ENCODE results near the gene GDA. TPM values are rescaled to one million over a fixed set of nuclear protein-coding genes. Genes with fewer than 3 reads are reported as not detected.

The GDA gene
- total RNA-seq, 1 donor from 2014 or later, result 0.22 TPM

- no peaks in the 10 kb centered on the region for H3K4me1 Mint-ChIP-seq (ENCODE audit: low read depth)
- H3K36me3 Mint-ChIP-seq (ENCODE audit: low read depth), result no peaks in the 10 kb centered on the region
- no peaks in the 10 kb centered on the region for H3K9me3 Mint-ChIP-seq (ENCODE audit: low read depth)
- H3K27ac Mint-ChIP-seq (ENCODE audit: unreplicated experiment), result no peak overlapping the region
- H3K27me3 Mint-ChIP-seq (ENCODE audit: low read depth), result no peaks in the 10 kb centered on the region
- DNase-seq (ENCODE audit: low spot score), result no peak
- H3K4me3 Mint-ChIP-seq (ENCODE audit: unreplicated experiment), result no peak overlapping the region
- TF ChIP-seq, protein P1, sequence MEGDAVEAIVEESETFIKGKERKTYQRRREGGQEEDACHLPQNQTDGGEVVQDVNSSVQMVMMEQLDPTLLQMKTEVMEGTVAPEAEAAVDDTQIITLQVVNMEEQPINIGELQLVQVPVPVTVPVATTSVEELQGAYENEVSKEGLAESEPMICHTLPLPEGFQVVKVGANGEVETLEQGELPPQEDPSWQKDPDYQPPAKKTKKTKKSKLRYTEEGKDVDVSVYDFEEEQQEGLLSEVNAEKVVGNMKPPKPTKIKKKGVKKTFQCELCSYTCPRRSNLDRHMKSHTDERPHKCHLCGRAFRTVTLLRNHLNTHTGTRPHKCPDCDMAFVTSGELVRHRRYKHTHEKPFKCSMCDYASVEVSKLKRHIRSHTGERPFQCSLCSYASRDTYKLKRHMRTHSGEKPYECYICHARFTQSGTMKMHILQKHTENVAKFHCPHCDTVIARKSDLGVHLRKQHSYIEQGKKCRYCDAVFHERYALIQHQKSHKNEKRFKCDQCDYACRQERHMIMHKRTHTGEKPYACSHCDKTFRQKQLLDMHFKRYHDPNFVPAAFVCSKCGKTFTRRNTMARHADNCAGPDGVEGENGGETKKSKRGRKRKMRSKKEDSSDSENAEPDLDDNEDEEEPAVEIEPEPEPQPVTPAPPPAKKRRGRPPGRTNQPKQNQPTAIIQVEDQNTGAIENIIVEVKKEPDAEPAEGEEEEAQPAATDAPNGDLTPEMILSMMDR (IDR thresholded peaks at IDR 0.05), result no peak
Observed at GRCh38 chr9:72127753-72128152, 21.5 kb upstream of the GDA start.

GRCh38 chr9:72128526-72128925, 20.7 kb upstream of the GDA start:
- no peaks in the 10 kb centered on the region for H3K27me3 Mint-ChIP-seq (ENCODE audit: low read depth)
- DNase-seq (ENCODE audit: low spot score), result no peak
- H3K36me3 Mint-ChIP-seq (ENCODE audit: low read depth), result no peaks in the 10 kb centered on the region
- TF ChIP-seq, protein P1 (IDR thresholded peaks at IDR 0.05), result no peak
- H3K9me3 Mint-ChIP-seq (ENCODE audit: low read depth), result no peaks in the 10 kb centered on the region
- H3K27ac Mint-ChIP-seq (ENCODE audit: unreplicated experiment), result no peak overlapping the region
- no peaks in the 10 kb centered on the region for H3K4me1 Mint-ChIP-seq (ENCODE audit: low read depth)
- H3K4me3 Mint-ChIP-seq (ENCODE audit: unreplicated experiment), result no peak overlapping the region

DNA sequence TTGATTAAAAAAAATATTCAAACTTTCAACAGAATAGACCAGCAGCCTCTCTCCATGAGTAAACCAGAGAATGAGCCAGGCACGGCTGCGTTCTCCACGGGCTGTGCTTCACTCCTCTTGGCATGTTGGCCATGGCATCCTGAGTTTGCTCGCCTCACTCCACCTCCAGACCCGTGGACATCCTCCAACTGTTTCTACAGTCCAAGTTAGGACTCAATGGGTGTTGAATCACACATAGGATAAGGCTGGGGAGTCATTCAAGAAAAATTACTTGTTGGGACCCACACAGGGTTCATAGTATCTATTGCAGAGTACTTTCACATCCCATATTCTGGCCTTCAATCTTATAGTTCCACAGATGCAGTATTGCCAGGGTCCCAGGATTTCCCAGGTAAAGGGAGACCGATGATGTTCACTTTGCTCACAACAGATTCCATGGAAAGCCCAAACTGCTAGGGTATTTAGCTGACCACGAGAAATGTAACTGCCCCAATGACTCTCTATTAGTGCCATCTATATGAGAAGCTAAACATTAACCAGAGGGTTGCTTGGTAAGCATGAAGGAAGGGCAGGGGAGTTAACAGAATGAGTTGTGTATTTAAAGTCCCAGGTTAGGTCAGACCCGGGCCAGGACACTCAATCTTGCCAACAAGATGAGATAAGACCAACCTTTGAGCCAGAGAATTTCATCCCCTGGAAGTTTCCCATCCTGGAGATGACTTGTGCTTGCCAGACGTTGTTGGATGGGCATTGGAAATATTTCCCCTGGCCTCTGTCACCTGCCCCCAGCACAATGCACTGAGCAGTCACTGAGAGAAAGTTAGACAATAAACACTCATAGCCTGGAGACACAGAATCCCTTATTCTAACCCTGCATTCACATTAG, 19.7 kb upstream of the GDA start:
- Mint-ChIP-seq H3K27me3 (ENCODE audit: low read depth) (no peaks in the 10 kb centered on the region), H3K4me1 (ENCODE audit: low read depth) (no peaks in the 10 kb centered on the region), H3K36me3 (ENCODE audit: low read depth) (no peaks in the 10 kb centered on the region), H3K27ac (ENCODE audit: unreplicated experiment) (no peak overlapping the region), H3K4me3 (ENCODE audit: unreplicated experiment) (no peak overlapping the region), H3K9me3 (ENCODE audit: low read depth) (no peaks in the 10 kb centered on the region)
- DNase-seq (ENCODE audit: low spot score), result no peak
- TF ChIP-seq, protein P1 (IDR thresholded peaks at IDR 0.05), result no peak

- TF ChIP-seq, protein P1 (IDR thresholded peaks at IDR 0.05), result no peak
- no peaks in the 10 kb centered on the region for H3K4me1 Mint-ChIP-seq (ENCODE audit: low read depth)
- no peak for DNase-seq (ENCODE audit: low spot score)
- H3K27me3 Mint-ChIP-seq (ENCODE audit: low read depth), result no peaks in the 10 kb centered on the region
- no peaks in the 10 kb centered on the region for H3K36me3 Mint-ChIP-seq (ENCODE audit: low read depth)
- H3K9me3 Mint-ChIP-seq (ENCODE audit: low read depth), result no peaks in the 10 kb centered on the region
- H3K4me3 Mint-ChIP-seq (ENCODE audit: unreplicated experiment), result no peak overlapping the region
- H3K27ac Mint-ChIP-seq (ENCODE audit: unreplicated experiment), result no peak overlapping the region
Observed at GRCh38 chr9:72130321-72130720, 18.9 kb upstream of the GDA start.

DNA sequence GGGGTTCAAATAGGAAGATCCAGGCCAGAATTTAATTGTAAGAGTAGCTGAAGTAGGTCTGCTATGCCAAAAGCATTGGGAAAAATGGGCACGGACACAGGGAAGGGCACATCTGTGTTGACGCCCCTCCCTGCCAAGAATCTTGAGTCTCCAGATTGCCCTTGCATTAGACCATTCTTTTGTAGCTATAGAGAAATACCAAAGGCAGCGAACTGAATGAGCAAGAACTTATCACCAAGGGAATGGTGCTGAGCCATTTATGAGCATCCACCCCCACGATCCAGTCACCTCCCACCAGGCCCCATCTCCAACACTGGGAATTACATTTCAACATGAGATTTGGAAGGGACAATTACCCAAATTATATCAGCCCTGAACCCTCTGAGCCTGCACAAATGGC, 18.0 kb upstream of the GDA start:
- H3K4me3 Mint-ChIP-seq (ENCODE audit: unreplicated experiment), result no peak overlapping the region
- H3K36me3 Mint-ChIP-seq (ENCODE audit: low read depth), result no peaks in the 10 kb centered on the region
- TF ChIP-seq, protein P1 (IDR thresholded peaks at IDR 0.05), result no peak
- H3K4me1 Mint-ChIP-seq (ENCODE audit: low read depth), result no peaks in the 10 kb centered on the region
- H3K27me3 Mint-ChIP-seq (ENCODE audit: low read depth), result no peaks in the 10 kb centered on the region
- DNase-seq (ENCODE audit: low spot score), result no peak
- no peak overlapping the region for H3K27ac Mint-ChIP-seq (ENCODE audit: unreplicated experiment)
- H3K9me3 Mint-ChIP-seq (ENCODE audit: low read depth), result no peaks in the 10 kb centered on the region
